ENCODE measurements around the gene DNHD1.

Gene DNHD1

DNA sequence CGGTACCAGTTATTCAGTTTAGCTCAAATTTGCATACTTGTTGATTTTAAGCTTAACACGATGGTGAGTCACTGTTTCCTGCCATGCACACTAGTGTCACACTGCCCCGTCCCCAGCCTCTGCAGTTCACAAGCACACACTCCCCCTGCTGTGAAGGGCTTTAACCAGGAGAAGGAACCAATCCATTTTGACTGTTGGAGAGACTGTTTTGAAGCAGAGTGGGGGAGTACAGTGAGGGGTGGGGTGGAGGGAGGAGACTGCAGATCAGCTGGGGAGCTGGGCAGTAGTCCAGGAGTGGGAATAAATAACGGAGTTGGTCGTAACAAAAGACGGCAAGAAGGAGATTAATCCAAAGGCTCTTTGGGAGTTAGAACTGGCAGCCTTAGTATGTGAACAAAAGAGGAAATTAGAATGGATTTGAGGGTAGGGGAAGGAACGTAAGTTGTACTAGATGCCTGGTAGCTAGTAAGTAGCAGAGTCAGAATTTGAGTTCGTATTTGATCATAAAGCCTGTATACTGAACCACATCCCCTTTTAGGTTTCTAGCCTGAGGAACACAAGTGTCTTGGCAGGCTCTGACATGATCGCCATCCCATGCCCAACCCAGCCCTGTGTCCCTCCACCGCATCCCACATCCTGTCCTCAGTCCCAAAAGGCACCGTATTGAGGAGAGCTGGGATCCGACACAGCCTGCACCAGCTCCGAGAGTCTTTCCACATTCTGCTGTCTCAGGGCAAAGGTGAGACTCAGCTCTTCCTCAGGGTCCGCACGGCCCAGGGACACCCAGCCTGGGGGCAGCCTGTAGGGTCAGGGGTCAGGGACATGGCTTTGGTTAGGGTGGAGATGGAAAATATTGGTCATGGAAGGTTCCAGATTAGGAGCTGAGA, 121.3 kb downstream of the DNHD1 start:
- no peak for DNase-seq
- H3K4me3 Mint-ChIP-seq = no peak overlapping the region
- no peaks in the 10 kb centered on the region for H3K9me3 Mint-ChIP-seq
- TF ChIP-seq, protein P1, sequence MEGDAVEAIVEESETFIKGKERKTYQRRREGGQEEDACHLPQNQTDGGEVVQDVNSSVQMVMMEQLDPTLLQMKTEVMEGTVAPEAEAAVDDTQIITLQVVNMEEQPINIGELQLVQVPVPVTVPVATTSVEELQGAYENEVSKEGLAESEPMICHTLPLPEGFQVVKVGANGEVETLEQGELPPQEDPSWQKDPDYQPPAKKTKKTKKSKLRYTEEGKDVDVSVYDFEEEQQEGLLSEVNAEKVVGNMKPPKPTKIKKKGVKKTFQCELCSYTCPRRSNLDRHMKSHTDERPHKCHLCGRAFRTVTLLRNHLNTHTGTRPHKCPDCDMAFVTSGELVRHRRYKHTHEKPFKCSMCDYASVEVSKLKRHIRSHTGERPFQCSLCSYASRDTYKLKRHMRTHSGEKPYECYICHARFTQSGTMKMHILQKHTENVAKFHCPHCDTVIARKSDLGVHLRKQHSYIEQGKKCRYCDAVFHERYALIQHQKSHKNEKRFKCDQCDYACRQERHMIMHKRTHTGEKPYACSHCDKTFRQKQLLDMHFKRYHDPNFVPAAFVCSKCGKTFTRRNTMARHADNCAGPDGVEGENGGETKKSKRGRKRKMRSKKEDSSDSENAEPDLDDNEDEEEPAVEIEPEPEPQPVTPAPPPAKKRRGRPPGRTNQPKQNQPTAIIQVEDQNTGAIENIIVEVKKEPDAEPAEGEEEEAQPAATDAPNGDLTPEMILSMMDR (IDR thresholded peaks at IDR 0.05) = no peak
- peaks cover 4% of the 10 kb centered on the region for H3K4me1 Mint-ChIP-seq
- H3K36me3 Mint-ChIP-seq (ENCODE audit: low read depth) = peaks cover 15% of the 10 kb centered on the region
- H3K27ac Mint-ChIP-seq = no peak overlapping the region
- no peaks in the 10 kb centered on the region for H3K27me3 Mint-ChIP-seq (ENCODE audit: low read depth, poor library complexity)

DNA sequence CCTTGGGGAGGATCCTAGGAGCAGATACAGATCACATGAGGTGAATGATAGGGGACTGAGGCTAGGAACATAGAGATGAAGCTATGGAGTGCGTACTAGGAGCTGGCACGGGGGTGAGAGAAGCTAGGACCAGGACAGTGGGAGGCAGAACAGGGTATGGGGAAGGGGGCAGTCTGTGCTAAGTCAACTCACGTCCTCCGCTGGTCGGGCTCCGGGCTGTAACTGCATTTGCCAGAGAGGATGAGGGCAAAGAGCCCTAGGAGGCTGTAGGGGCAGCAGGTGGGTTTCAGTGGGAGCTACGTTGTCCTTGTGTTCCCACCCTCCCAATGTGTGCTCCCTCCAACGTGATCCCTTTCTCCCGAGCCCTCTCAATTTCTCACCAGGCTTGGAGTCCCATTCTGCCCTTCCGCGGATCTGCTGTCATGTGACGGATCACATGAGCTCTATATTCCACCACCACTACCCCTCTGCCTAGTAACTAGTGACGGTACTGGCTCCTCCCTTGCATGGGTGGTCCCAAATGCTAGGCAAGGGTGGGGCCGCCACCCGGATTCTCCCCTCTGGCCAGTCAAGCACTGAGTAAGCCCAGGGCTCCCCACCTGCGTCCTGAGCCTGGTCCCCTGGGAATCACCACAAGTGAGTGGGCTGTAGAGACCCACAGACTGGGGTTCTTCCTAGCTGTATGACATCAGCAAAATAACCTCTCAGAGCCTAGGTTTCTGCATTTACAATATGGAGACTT, 122.1 kb downstream of the DNHD1 start, which contains the start of gene TPP1:
Gene TPP1, minus strand, starts transcription at position 419 of the 742 bp plus-strand sequence. Its CDS starts 22 bp downstream, at position 397.
- TF ChIP-seq, protein P1 (IDR thresholded peaks at IDR 0.05) = no peak
- Mint-ChIP-seq H3K4me1 (peaks cover 4% of the 10 kb centered on the region), H3K27ac (no peak within 1 kb of the TSS), H3K9me3 (no peaks in the 10 kb centered on the region), H3K36me3 (ENCODE audit: low read depth) (peaks cover 17% of the 10 kb centered on the region), H3K4me3 (no peak within 1 kb of the TSS), H3K27me3 (ENCODE audit: low read depth, poor library complexity) (no peaks in the 10 kb centered on the region)
- peak; percentile 88 for DNase-seq

GRCh38 chr11:6620636-6621035, 123.6 kb downstream of the DNHD1 start:
- no peaks in the 10 kb centered on the region for H3K27me3 Mint-ChIP-seq (ENCODE audit: low read depth, poor library complexity)
- H3K36me3 Mint-ChIP-seq (ENCODE audit: low read depth) = peaks cover 17% of the 10 kb centered on the region
- no peak overlapping the region for H3K4me3 Mint-ChIP-seq
- peaks cover 4% of the 10 kb centered on the region for H3K4me1 Mint-ChIP-seq
- H3K27ac Mint-ChIP-seq = no peak overlapping the region
- no peak for DNase-seq
- TF ChIP-seq, protein P1 (IDR thresholded peaks at IDR 0.05) = no peak
- H3K9me3 Mint-ChIP-seq = no peaks in the 10 kb centered on the region

All from nephron progenitor cell (in vitro differentiated cells).